ENCODE measurements around the gene RPS6KB2.

DNA sequence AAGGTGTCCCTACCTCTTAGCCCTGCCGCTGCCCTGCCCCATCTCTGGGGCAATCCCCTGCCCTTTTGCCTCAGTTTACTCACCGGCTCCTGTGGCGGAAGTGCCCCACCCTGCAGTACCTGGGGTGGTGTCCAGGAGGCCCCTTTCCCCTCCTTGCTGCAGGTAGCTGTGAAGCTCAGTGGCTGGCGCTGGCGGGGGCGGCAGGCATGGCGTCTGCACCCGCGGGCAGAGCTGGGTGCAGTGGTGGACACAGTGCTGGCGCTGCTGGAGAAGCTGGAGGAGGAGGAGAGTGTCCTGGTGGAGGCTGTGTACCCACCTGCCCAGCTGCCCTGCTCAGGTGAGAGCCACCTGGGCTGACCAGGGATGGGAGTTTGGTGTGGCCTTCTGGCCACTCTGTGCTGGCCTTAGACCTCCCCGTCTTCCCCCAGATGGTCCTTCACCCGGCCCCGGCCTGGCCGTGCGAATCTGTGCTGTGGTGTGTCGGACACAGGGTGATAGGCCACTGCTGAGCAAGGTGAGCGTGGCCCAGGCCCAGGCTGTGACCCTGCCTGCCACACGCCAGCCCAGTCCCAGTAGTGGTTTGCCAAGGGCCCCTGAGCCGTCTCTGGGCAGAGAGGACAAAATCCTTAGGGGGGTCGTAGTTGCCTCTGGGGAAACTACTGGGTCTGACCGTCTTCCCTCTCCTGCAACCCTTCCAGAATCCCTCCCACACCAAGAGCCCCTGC lies 8.8 kb upstream of the RPS6KB2 start:
- TF ChIP-seq, protein P1, sequence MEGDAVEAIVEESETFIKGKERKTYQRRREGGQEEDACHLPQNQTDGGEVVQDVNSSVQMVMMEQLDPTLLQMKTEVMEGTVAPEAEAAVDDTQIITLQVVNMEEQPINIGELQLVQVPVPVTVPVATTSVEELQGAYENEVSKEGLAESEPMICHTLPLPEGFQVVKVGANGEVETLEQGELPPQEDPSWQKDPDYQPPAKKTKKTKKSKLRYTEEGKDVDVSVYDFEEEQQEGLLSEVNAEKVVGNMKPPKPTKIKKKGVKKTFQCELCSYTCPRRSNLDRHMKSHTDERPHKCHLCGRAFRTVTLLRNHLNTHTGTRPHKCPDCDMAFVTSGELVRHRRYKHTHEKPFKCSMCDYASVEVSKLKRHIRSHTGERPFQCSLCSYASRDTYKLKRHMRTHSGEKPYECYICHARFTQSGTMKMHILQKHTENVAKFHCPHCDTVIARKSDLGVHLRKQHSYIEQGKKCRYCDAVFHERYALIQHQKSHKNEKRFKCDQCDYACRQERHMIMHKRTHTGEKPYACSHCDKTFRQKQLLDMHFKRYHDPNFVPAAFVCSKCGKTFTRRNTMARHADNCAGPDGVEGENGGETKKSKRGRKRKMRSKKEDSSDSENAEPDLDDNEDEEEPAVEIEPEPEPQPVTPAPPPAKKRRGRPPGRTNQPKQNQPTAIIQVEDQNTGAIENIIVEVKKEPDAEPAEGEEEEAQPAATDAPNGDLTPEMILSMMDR (IDR thresholded peaks at IDR 0.05; ENCODE audit: extremely low read depth in 1 of 2, insufficient read depth in 1 of 2, low read depth in 1 of 2, low read length in 2 of 2) = no peak
- TF ChIP-seq POLR2AphosphoS5 (IDR thresholded peaks at IDR 0.05; ENCODE audit: insufficient read depth, low read depth, low read length) = no peak
- no peak for TF ChIP-seq POLR2A (IDR thresholded peaks at IDR 0.05; ENCODE audit: low read depth, low read length)
- TF ChIP-seq FOS (IDR thresholded peaks at IDR 0.05; ENCODE audit: borderline replicate concordance, insufficient read depth, low read length) = no peak

Data from endothelial cell of umbilical vein (primary cell).